ENCODE results near the gene TRIM49. TPM values are rescaled to one million over a fixed set of nuclear protein-coding genes. Genes with fewer than 3 reads are reported as not detected.

TRIM49 gene
- total RNA-seq, 1 donor from 2014 or later = not detected

Small RNA genes lying within 50 kb of the gene (small RNA-seq; reads per million reads assigned to genes)
- gene AP003122.3 = not detected

Other genes starting within 250 kb of the TRIM49 start
- gene TRIM77, start 98.3 kb downstream of the TRIM49 start, total RNA-seq (ENCODE audit: low replicate concordance) = not detected in 2 replicates
- not detected in 2 replicates for gene TRIM64B, start 69.9 kb upstream of the TRIM49 start, total RNA-seq (ENCODE audit: low replicate concordance)
- not detected in 2 replicates for gene TRIM49D1, start 113.7 kb upstream of the TRIM49 start, total RNA-seq (ENCODE audit: low replicate concordance)
- not detected in 2 replicates for gene TRIM49D2, start 115.5 kb upstream of the TRIM49 start, total RNA-seq (ENCODE audit: low replicate concordance)
- not detected in 2 replicates for gene TRIM64, start 157.5 kb upstream of the TRIM49 start, total RNA-seq (ENCODE audit: low replicate concordance)
- not detected in 2 replicates for gene TRIM49C, start 222.5 kb upstream of the TRIM49 start, total RNA-seq (ENCODE audit: low replicate concordance)